H1 (cell line): ENCODE measurements around the gene TSC22D4. TPM values are rescaled to one million over a fixed set of nuclear protein-coding genes. Genes with fewer than 3 reads are reported as not detected.

Experiments
- CTCF ChIA-PET: fragments of 300-600 bp; sonication (Branson Sonifier 250); formaldehyde crosslinking; loops from one replicate; lab custom pipeline; 2021; ENCODE audit not compliant: partially characterized antibody; lab: Charles Lee
- POLR2A ChIA-PET: fragments of 300-600 bp; sonication (Branson Sonifier 250); formaldehyde crosslinking; loops from one replicate; lab custom pipeline; 2021; ENCODE audit warnings: inconsistent platforms; ENCODE audit not compliant: partially characterized antibody; lab: Charles Lee
- DNase-seq, 2 experiments: peaks; one replicate each; pipeline versions ENCODE4 v3.0.0 to v3.0.0-alpha.2; 2010 to 2022; ENCODE audit warnings: low spot score in 2 of 2, low read depth in 1 of 2, mixed read lengths in 1 of 2
- FAIRE-seq: peaks from 2 replicates; lab custom pipeline; 2011; peaks lifted over from hg19 to GRCh38; lab: Jason Lieb, UNC
- H2AFZ ChIP-seq: 2 replicates; pipeline ENCODE4 v1.8.1; 2012; ENCODE audit warnings: low read length, inconsistent platforms
- H2AK5ac ChIP-seq: 2 replicates; pipeline ENCODE4 v1.6.1; 2013; ENCODE audit warnings: low read depth, low read length
- H2BK120ac ChIP-seq: replicated peaks from 2 replicates; pipeline ENCODE3; 2013; ENCODE audit warnings: low read depth, low read length, inconsistent platforms
- H2BK12ac ChIP-seq: 2 replicates; pipeline ENCODE4 v1.6.1; 2013; ENCODE audit warnings: low read depth, low read length
- H2BK15ac ChIP-seq: 2 replicates; pipeline ENCODE4 v1.6.1; 2013; ENCODE audit warnings: low read length
- H2BK20ac ChIP-seq: 2 replicates; pipeline ENCODE4 v1.6.1; 2013; ENCODE audit warnings: low read length
- H2BK5ac ChIP-seq: 2 replicates; pipeline ENCODE4 v1.6.1; 2013; ENCODE audit warnings: low read depth, low read length
- H3K14ac ChIP-seq: 2 replicates; pipeline ENCODE4 v1.6.1; 2013; ENCODE audit warnings: inconsistent platforms; ENCODE audit not compliant: insufficient read length
- H3K18ac ChIP-seq: 2 replicates; pipeline ENCODE4 v1.6.1; 2013; ENCODE audit warnings: low read length; ENCODE audit errors: extremely low read depth
- H3K23ac ChIP-seq: 2 replicates; pipeline ENCODE4 v1.6.1; 2013; ENCODE audit warnings: inconsistent platforms; ENCODE audit not compliant: insufficient read length
- H3K23me2 ChIP-seq: 2 replicates; pipeline ENCODE4 v1.6.1; 2013; ENCODE audit warnings: low read depth, low read length
- H3K27ac ChIP-seq: 2 replicates; pipeline ENCODE4 v1.6.1; 2011; ENCODE audit warnings: low read depth, low read length, inconsistent platforms
- H3K27me3 ChIP-seq, 4 experiments: replicated peaks in 1 of 4; 1 replicate in 1 of 4; 2 replicates in 3 of 4; pipeline versions ENCODE4 v1.6.1 to v1.8.1; 2011 to 2013; ENCODE audit warnings: low read length in 3 of 4, mild to moderate bottlenecking in 3 of 4, inconsistent platforms in 2 of 4, mixed read lengths in 2 of 4, moderate library complexity in 1 of 4; ENCODE audit not compliant: control insufficient read depth in 3 of 4, insufficient read depth in 3 of 4; ENCODE audit errors: extremely low read depth in 1 of 4
- H3K36me3 ChIP-seq, 4 experiments: 2 replicates each; pipeline versions ENCODE4 v1.6.1 to v1.8.1; 2011 to 2013; ENCODE audit warnings: mild to moderate bottlenecking in 4 of 4, low read length in 3 of 4, moderate library complexity in 2 of 4, control low read depth in 1 of 4, inconsistent platforms in 1 of 4; ENCODE audit not compliant: insufficient read depth in 4 of 4, control insufficient read depth in 2 of 4
- H3K4ac ChIP-seq: replicated peaks from 2 replicates; pipeline ENCODE3; 2013; ENCODE audit warnings: low read length, low read depth, mixed read lengths, inconsistent platforms; ENCODE audit not compliant: insufficient read length
- H3K4me1 ChIP-seq, 4 experiments: replicated peaks in 1 of 4; 1 replicate in 1 of 4; 2 replicates in 3 of 4; pipeline versions ENCODE4 v1.6.1 to v1.8.1; 2011 to 2013; ENCODE audit warnings: low read length in 3 of 4, inconsistent platforms in 2 of 4, mixed read lengths in 1 of 4; ENCODE audit not compliant: insufficient read depth in 4 of 4, control insufficient read depth in 3 of 4
- H3K4me2 ChIP-seq, 2 experiments: 2 replicates each; pipeline versions ENCODE4 v1.6.1 to v1.8.1; 2011 to 2013; ENCODE audit warnings: low read depth in 2 of 2, low read length in 2 of 2, control low read depth in 1 of 2, inconsistent platforms in 1 of 2, mild to moderate bottlenecking in 1 of 2; ENCODE audit not compliant: insufficient read depth in 1 of 2
- H3K4me3 ChIP-seq, 4 experiments: fragments of 200-600, 300-600 bp in 1 of 4; sonication (generic), shearing (Covaris generic), sonication (Bioruptor Twin) in 1 of 4; 2 replicates each; pipeline versions ENCODE4 v1.5.1 to v1.8.1; 2011 to 2016; ENCODE audit warnings: low read length in 4 of 4, low read depth in 3 of 4, control low read depth in 2 of 4, inconsistent platforms in 2 of 4, mild to moderate bottlenecking in 2 of 4, mixed read lengths in 1 of 4, moderate library complexity in 1 of 4; ENCODE audit not compliant: insufficient read depth in 2 of 4; ENCODE audit errors: extremely low read depth in 1 of 4
- H3K56ac ChIP-seq: replicated peaks from 2 replicates; pipeline ENCODE3; 2013; ENCODE audit warnings: low read depth, mild to moderate bottlenecking, mixed read lengths, low read length, inconsistent platforms; ENCODE audit not compliant: insufficient read length
- H3K79me1 ChIP-seq: 2 replicates; pipeline ENCODE4 v1.6.1; 2013; ENCODE audit warnings: low read depth, low read length, control low read depth
- H3K79me2 ChIP-seq, 2 experiments: 2 replicates each; pipeline versions ENCODE4 v1.6.1 to v1.8.1; 2012 to 2013; ENCODE audit warnings: low read length in 2 of 2, mild to moderate bottlenecking in 2 of 2, inconsistent platforms in 1 of 2; ENCODE audit not compliant: insufficient read depth in 2 of 2, control insufficient read depth in 1 of 2
- H3K9ac ChIP-seq, 4 experiments: replicated peaks in 1 of 4; 1 replicate in 1 of 4; 2 replicates in 3 of 4; pipeline versions ENCODE4 v1.6.1 to v1.8.1; 2011 to 2013; ENCODE audit warnings: low read depth in 3 of 4, low read length in 3 of 4, control low read depth in 2 of 4, mild to moderate bottlenecking in 2 of 4, moderate library complexity in 2 of 4, inconsistent platforms in 1 of 4; ENCODE audit errors: extremely low read depth in 1 of 4
- H3K9me3 ChIP-seq, 2 experiments: 2 replicates each; pipeline versions ENCODE4 v1.6.1 to v1.8.1; 2012 to 2013; ENCODE audit warnings: mild to moderate bottlenecking in 2 of 2, moderate library complexity in 2 of 2, control low read depth in 1 of 2, inconsistent platforms in 1 of 2, low read depth in 1 of 2, low read length in 1 of 2, mixed read lengths in 1 of 2; ENCODE audit not compliant: insufficient read depth in 2 of 2
- H4K20me1 ChIP-seq, 2 experiments: replicated peaks in 1 of 2; 2 replicates each; pipeline versions ENCODE3 to v1.8.1; 2011 to 2013; ENCODE audit warnings: inconsistent platforms in 2 of 2, low read length in 2 of 2, mild to moderate bottlenecking in 1 of 2; ENCODE audit not compliant: insufficient read depth in 2 of 2, control insufficient read depth in 1 of 2
- H4K5ac ChIP-seq: 2 replicates; pipeline ENCODE4 v1.6.1; 2013; ENCODE audit warnings: low read length, low read depth, mixed read lengths, inconsistent platforms; ENCODE audit not compliant: insufficient read length
- H4K8ac ChIP-seq: 2 replicates; pipeline ENCODE4 v1.8.0; 2013; ENCODE audit warnings: mild to moderate bottlenecking, moderate library complexity, low read length, inconsistent platforms; ENCODE audit not compliant: insufficient read depth; ENCODE audit errors: extremely low read depth
- H4K91ac ChIP-seq: replicated peaks from 2 replicates; pipeline ENCODE3; 2013; ENCODE audit warnings: low read length, mixed read lengths, inconsistent platforms; ENCODE audit not compliant: insufficient read length
- BCL11A ChIP-seq, 2 experiments: IDR thresholded peaks; one replicate each; pipeline ENCODE4 v1.6.1; 2011; ENCODE audit warnings: low read depth in 2 of 2, low read length in 2 of 2, mild to moderate bottlenecking in 2 of 2
- BRCA1 ChIP-seq: IDR thresholded peaks from 2 replicates; pipeline ENCODE4 v1.6.1; 2012; ENCODE audit warnings: low read depth, low read length, improper control_type of control experiment
- EP300 ChIP-seq, 2 experiments: IDR thresholded peaks; 1 replicate in 1 of 2; 2 replicates in 1 of 2; pipeline ENCODE4 v1.6.1; 2011 to 2012; ENCODE audit warnings: low read depth in 2 of 2, low read length in 2 of 2, mild to moderate bottlenecking in 2 of 2, borderline replicate concordance in 1 of 2, inconsistent platforms in 1 of 2, moderate library complexity in 1 of 2
- GABPA ChIP-seq: IDR thresholded peaks from 2 replicates; pipeline ENCODE4 v1.6.1; 2011; ENCODE audit warnings: mild to moderate bottlenecking, low read length, moderate library complexity, borderline replicate concordance; ENCODE audit not compliant: insufficient read depth
- JUN ChIP-seq: IDR thresholded peaks from 2 replicates; pipeline ENCODE4 v1.6.1; 2011; ENCODE audit warnings: low read depth, mild to moderate bottlenecking, improper control_type of control experiment, low read length
- KDM5A ChIP-seq: fragments of 200-600 bp; IDR thresholded peaks from 2 replicates; pipeline ENCODE4 v1.7.1; 2012; ENCODE audit warnings: mild to moderate bottlenecking, low read length, inconsistent platforms, mixed read lengths
- POLR2A ChIP-seq, 2 experiments: IDR thresholded peaks; 1 replicate in 1 of 2; 2 replicates in 1 of 2; pipeline ENCODE4 v1.6.1; 2011; ENCODE audit warnings: low read depth in 2 of 2, low read length in 2 of 2, mild to moderate bottlenecking in 2 of 2; ENCODE audit errors: control extremely low read depth in 1 of 2
- RAD21 ChIP-seq, 2 experiments: IDR thresholded peaks in 1 of 2; conservative IDR thresholded peaks in 1 of 2; 2 replicates each; pipeline ENCODE4 v1.6.1; 2011; ENCODE audit warnings: low read depth in 2 of 2, low read length in 2 of 2, improper control_type of control experiment in 1 of 2, inconsistent platforms in 1 of 2, mild to moderate bottlenecking in 1 of 2, moderate library complexity in 1 of 2
- SIRT6 ChIP-seq: IDR thresholded peaks from one replicate; pipeline ENCODE4 v1.7.1; 2012; ENCODE audit warnings: low read length, inconsistent platforms
- YY1 ChIP-seq: IDR thresholded peaks from 2 replicates; pipeline ENCODE4 v1.6.1; 2011; ENCODE audit warnings: low read depth, mild to moderate bottlenecking, low read length
- WGBS, 2 experiments: shearing (Covaris generic) in 1 of 2; methylation state at CpG; one replicate each; pipeline versions ENCODE4 v1.1.6 to v1.1.7; 2013 to 2015; ENCODE audit warnings: low lambda C conversion rate in 2 of 2, mixed read lengths in 2 of 2, inconsistent platforms in 1 of 2, low coverage in 1 of 2, missing lambda C conversion rate in 1 of 2; ENCODE audit not compliant: insufficient replicate concordance in 2 of 2, insufficient coverage in 1 of 2, insufficient read length in 1 of 2; ENCODE audit errors: extremely low coverage in 1 of 2, missing lambda C conversion rate in 1 of 2; 5-methylcytosine and 5-hydroxymethylcytosine counted together
- polyA plus RNA-seq, 7 experiments: library from polyadenylated mRNA; depleted of rRNA in 3 of 7; stranded (reverse) in 5 of 7; unstranded in 2 of 7; fragments of >200 nt in 5 of 7; fragments of 200-250 nt in 2 of 7; gene quantifications; 1 replicate in 5 of 7; 2 replicates in 1 of 7; 4 replicates in 1 of 7; pipeline versions ENCODE4 v1.2.1 to v1.2.3, GENCODE V29; 2011 to 2013; ENCODE audit warnings: missing spikeins in 2 of 7, mixed read lengths in 2 of 7
- total RNA-seq: library from RNA; stranded (reverse); fragmentation: NEBNext Ultra II Directional; extraction: Animal tissue kit (Norgen Biotek cat#: 25700); gene quantifications from 2 replicates; pipeline ENCODE4 v1.2.1, GENCODE V29; 2021
- TF ChIP-seq, protein P1 (sequence below): IDR thresholded peaks from 2 replicates; pipeline ENCODE4 v1.6.1; 2012; ENCODE audit warnings: inconsistent platforms

TSC22D4 gene
- total and polyA plus RNA-seq, 2 of the 8 experiments (the other 6 are each of a cell fraction or from before 2014, with no cell fraction given), result 13.2 to 20.3 TPM

DNA sequence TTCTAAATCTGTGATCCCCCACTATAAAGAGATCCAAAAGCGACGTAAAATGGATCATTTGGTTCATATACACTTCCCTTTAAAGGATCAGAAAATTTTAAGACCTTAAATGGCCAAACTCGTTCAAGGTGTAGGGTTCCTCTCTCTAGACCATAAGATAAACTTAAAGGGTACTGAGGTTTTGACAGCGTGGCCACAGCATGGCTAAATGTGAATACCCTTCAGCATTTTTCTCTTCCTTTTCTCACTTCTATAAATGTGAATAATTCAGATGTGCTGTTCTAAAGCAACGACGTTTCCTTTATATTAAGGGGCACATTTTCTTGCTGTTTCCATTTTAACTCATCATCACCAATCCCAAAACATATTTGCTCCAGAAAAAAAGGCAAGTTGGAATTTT lies 55.7 kb downstream of the TSC22D4 start:
- Histone ChIP-seq H3K36me3 (no peaks in the 10 kb centered on the region), H3K4me2 (no peak overlapping the region), H3K27me3 (peaks cover 0 to 6% (median 6%) of the 10 kb centered on the region in 4 experiments; a peak in 4 of 7 replicates), H3K9me3 (peaks cover 0 to 6% of the 10 kb centered on the region in 2 experiments; a peak in 1 of 4 replicates), H2BK15ac (no peak overlapping the region), H4K91ac (no peak overlapping the region), H4K5ac (no peak overlapping the region), H2BK12ac (no peak overlapping the region), H3K23me2 (peaks cover under 1% of the 10 kb centered on the region; the same call in 1 of the 2 replicates), H3K4me3 (no peak overlapping the region), H3K4ac (no peak overlapping the region), H3K27ac (no peak overlapping the region), H4K8ac (no peak overlapping the region), H2BK120ac (no peak overlapping the region), H3K4me1 (no peaks in the 10 kb centered on the region; a peak in 1 of 7 replicates), H2BK5ac (no peak overlapping the region), H2BK20ac (no peak overlapping the region), H3K14ac (no peak overlapping the region), H3K23ac (no peak overlapping the region), H2AFZ (no peak overlapping the region), H2AK5ac (no peak overlapping the region), H3K56ac (no peak overlapping the region), H3K79me2 (no peaks in the 10 kb centered on the region), H3K9ac (no peak overlapping the region), H4K20me1 (no peaks in the 10 kb centered on the region), H3K79me1 (no peaks in the 10 kb centered on the region), H3K18ac (no peak overlapping the region)
- FAIRE-seq (no peak), DNase-seq (no peak)
- CTCF ChIA-PET, result interaction anchor here (4.2 kb wide), 1 partner anchor 15 kb away, joined by 17 read pairs; no protein-coding TSS in a partner anchor
- POLR2A ChIA-PET, result no interaction called here
- 77% methylated on average over 6 of the region's 6 CpGs; no CpG with 5 or more reads in 1 of the 2 experiments for WGBS, 2 experiments
- TF ChIP-seq JUN (no peak), BRCA1 (no peak), GABPA (no peak), KDM5A (no peak), POLR2A (IDR thresholded peaks at IDR 0.05; ENCODE audit: control extremely low read depth in 1 of 2, low read depth in 2 of 2, low read length in 2 of 2) (no peak), BCL11A (IDR thresholded peaks at IDR 0.05; ENCODE audit: low read depth in 2 of 2, low read length in 2 of 2) (no peak), RAD21 (IDR thresholded peaks at IDR 0.05 in 1 of 2, conservative IDR thresholded peaks at IDR 0.05 in 1 of 2; ENCODE audit: low read depth in 2 of 2, low read length in 2 of 2) (no peak), YY1 (no peak), SIRT6 (no peak), EP300 (IDR thresholded peaks at IDR 0.05; ENCODE audit: borderline replicate concordance in 1 of 2, low read depth in 2 of 2, low read length in 2 of 2) (no peak)
- TF ChIP-seq, protein P1, sequence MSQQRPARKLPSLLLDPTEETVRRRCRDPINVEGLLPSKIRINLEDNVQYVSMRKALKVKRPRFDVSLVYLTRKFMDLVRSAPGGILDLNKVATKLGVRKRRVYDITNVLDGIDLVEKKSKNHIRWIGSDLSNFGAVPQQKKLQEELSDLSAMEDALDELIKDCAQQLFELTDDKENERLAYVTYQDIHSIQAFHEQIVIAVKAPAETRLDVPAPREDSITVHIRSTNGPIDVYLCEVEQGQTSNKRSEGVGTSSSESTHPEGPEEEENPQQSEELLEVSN, result no peak
